Mesenchymal stem cell (in vitro differentiated cells and primary cell): Measurements from ENCODE around the gene RIMS4.

Experiments
- DNase-seq: peaks from one replicate; pipeline ENCODE4 v3.0.0-alpha.2; 2013
- H2AFZ ChIP-seq: one replicate; pipeline ENCODE4 v1.6.1; 2013; ENCODE audit warnings: low read depth, mild to moderate bottlenecking, control low read depth, inconsistent platforms, low read length, moderate library complexity
- H2AK5ac ChIP-seq: 2 replicates; pipeline ENCODE4 v1.6.1; 2013; ENCODE audit warnings: low read length, moderate library complexity, mild to moderate bottlenecking, inconsistent platforms; ENCODE audit not compliant: severe bottlenecking
- H2BK120ac ChIP-seq: one replicate; pipeline ENCODE4 v1.6.1; 2013; ENCODE audit warnings: low read depth, mild to moderate bottlenecking, inconsistent platforms, low read length, moderate library complexity
- H2BK12ac ChIP-seq, 2 experiments: one replicate each; pipeline ENCODE4 v1.6.1; 2013; ENCODE audit warnings: inconsistent platforms in 2 of 2, low read length in 2 of 2, mild to moderate bottlenecking in 2 of 2, moderate library complexity in 2 of 2, control low read depth in 1 of 2
- H2BK15ac ChIP-seq: one replicate; pipeline ENCODE4 v1.6.1; 2013; ENCODE audit warnings: mild to moderate bottlenecking, low read depth, inconsistent platforms; ENCODE audit not compliant: poor library complexity, severe bottlenecking
- H2BK5ac ChIP-seq: 2 replicates; pipeline ENCODE4 v1.6.1; 2013; ENCODE audit warnings: low read depth, mild to moderate bottlenecking, low read length, control low read depth, inconsistent platforms; ENCODE audit not compliant: poor library complexity, severe bottlenecking
- H3K14ac ChIP-seq, 2 experiments: one replicate each; pipeline ENCODE4 v1.6.1; 2013; ENCODE audit warnings: inconsistent platforms in 2 of 2, low read length in 2 of 2, control low read depth in 1 of 2, mild to moderate bottlenecking in 1 of 2, moderate library complexity in 1 of 2
- H3K18ac ChIP-seq, 2 experiments: one replicate each; pipeline ENCODE4 v1.6.1; 2013; ENCODE audit warnings: inconsistent platforms in 2 of 2, low read length in 2 of 2, control low read depth in 1 of 2, low read depth in 1 of 2, mild to moderate bottlenecking in 1 of 2
- H3K23ac ChIP-seq, 2 experiments: one replicate each; pipeline ENCODE4 v1.6.1; 2013; ENCODE audit warnings: inconsistent platforms in 2 of 2, low read length in 2 of 2, mild to moderate bottlenecking in 2 of 2, moderate library complexity in 2 of 2, control low read depth in 1 of 2
- H3K27ac ChIP-seq: 2 replicates; pipeline ENCODE4 v1.5.1; 2013; ENCODE audit warnings: mild to moderate bottlenecking, moderate library complexity, low read length, control low read depth, inconsistent platforms; ENCODE audit not compliant: poor library complexity, severe bottlenecking
- H3K27me3 ChIP-seq, 2 experiments: 2 replicates each; pipeline versions ENCODE4 v1.6.1 to v1.7.0; 2013; ENCODE audit warnings: low read length in 2 of 2, mild to moderate bottlenecking in 2 of 2, moderate library complexity in 2 of 2, control low read depth in 1 of 2, inconsistent platforms in 1 of 2; ENCODE audit not compliant: control insufficient read depth in 1 of 2, insufficient read depth in 1 of 2
- H3K36me3 ChIP-seq, 2 experiments: 2 replicates each; pipeline versions ENCODE4 v1.6.1 to v1.7.0; 2013; ENCODE audit warnings: low read length in 2 of 2, control low read depth in 1 of 2, inconsistent platforms in 1 of 2, low read depth in 1 of 2, mild to moderate bottlenecking in 1 of 2; ENCODE audit not compliant: insufficient read depth in 2 of 2, control insufficient read depth in 1 of 2
- H3K4ac ChIP-seq, 2 experiments: one replicate each; pipeline ENCODE4 v1.6.1; 2013; ENCODE audit warnings: inconsistent platforms in 2 of 2, low read length in 2 of 2, mild to moderate bottlenecking in 2 of 2, moderate library complexity in 2 of 2, control low read depth in 1 of 2, low read depth in 1 of 2
- H3K4me1 ChIP-seq: 2 replicates; pipeline ENCODE4 v1.6.1; 2013; ENCODE audit warnings: low read depth, low read length, control low read depth; ENCODE audit not compliant: control insufficient read depth, insufficient read depth
- H3K4me2 ChIP-seq: 2 replicates; pipeline ENCODE4 v1.6.1; 2013; ENCODE audit warnings: low read length, mild to moderate bottlenecking, inconsistent platforms; ENCODE audit not compliant: poor library complexity, severe bottlenecking
- H3K4me3 ChIP-seq, 2 experiments: 2 replicates each; pipeline versions ENCODE4 v1.5.1 to v1.7.0; 2013; ENCODE audit warnings: low read length in 2 of 2, mild to moderate bottlenecking in 2 of 2, control low read depth in 1 of 2, low read depth in 1 of 2; ENCODE audit not compliant: insufficient read depth in 1 of 2
- H3K79me1 ChIP-seq: replicated peaks from 2 replicates; pipeline ENCODE4 v1.6.1; 2013; ENCODE audit warnings: mild to moderate bottlenecking, control low read depth, low read length, inconsistent platforms; ENCODE audit not compliant: poor library complexity, severe bottlenecking
- H3K9ac ChIP-seq: 2 replicates; pipeline ENCODE4 v1.7.0; 2013; ENCODE audit warnings: mild to moderate bottlenecking, low read length, moderate library complexity
- H3K9me3 ChIP-seq: 2 replicates; pipeline ENCODE4 v1.7.0; 2013; ENCODE audit warnings: mild to moderate bottlenecking, low read length; ENCODE audit not compliant: control insufficient read depth
- H4K8ac ChIP-seq: one replicate; pipeline ENCODE4 v1.6.1; 2013; ENCODE audit warnings: inconsistent platforms, mild to moderate bottlenecking, low read length, moderate library complexity
- H4K91ac ChIP-seq: one replicate; pipeline ENCODE4 v1.6.1; 2013; ENCODE audit warnings: mild to moderate bottlenecking, low read length, inconsistent platforms
- WGBS: methylation state at CpG from one replicate; pipeline ENCODE4 v1.1.7; 2013; ENCODE audit warnings: mixed read lengths; 5-methylcytosine and 5-hydroxymethylcytosine counted together

RIMS4 gene

DNA sequence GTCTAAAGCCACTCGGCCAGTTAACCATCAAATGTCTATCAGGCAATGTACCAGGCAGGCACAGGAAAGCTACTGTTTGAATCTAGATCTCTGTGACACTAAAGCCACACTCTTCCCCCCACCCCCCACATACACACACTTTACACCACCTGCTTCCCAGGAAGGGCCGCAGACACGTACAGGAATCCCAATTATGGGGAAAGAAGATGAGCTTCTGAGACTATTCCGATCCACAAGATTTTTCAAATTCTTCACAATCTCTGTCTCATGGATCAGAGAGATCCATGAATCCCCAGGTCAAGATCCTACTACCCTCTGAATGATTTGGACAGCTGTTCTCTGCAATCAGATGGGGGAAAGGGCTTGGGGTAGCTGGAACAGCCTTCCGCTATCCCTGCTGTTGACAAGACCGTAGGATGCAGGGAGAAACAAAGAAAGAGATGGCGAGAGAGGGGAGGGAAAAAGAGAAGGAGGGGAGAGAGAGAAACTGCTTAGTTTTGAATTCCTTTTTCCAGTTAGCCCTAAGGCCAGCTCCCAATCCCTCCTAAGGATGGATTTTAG, 25.4 kb upstream of the RIMS4 start:
- Histone ChIP-seq H2BK12ac (no peak overlapping the region), H3K36me3 (no peaks in the 10 kb centered on the region), H3K9me3 (peaks cover 1% of the 10 kb centered on the region), H3K4me2 (no peak overlapping the region), H3K18ac (no peak overlapping the region), H2AK5ac (no peak overlapping the region), H3K79me1 (no peaks in the 10 kb centered on the region), H3K4me3 (no peak overlapping the region), H3K27me3 (peaks cover 45 to 70% of the 10 kb centered on the region in 2 experiments), H2BK120ac (no peak overlapping the region), H2AFZ (no peak overlapping the region), H3K14ac (no peak overlapping the region), H2BK5ac (no peak overlapping the region), H3K9ac (no peak overlapping the region), H2BK15ac (no peak overlapping the region), H3K23ac (no peak overlapping the region), H3K27ac (no peak overlapping the region), H3K4me1 (no peaks in the 10 kb centered on the region), H4K8ac (no peak overlapping the region), H4K91ac (no peak overlapping the region), H3K4ac (no peak overlapping the region)
- 82% methylated on average over 7 of the region's 7 CpGs for WGBS
- no peak for DNase-seq

GRCh38 chr20:44835116-44835515, 24.8 kb upstream of the RIMS4 start:
- Histone ChIP-seq H3K23ac (no peak overlapping the region), H3K4me2 (no peak overlapping the region), H3K27me3 (peaks cover 42 to 65% of the 10 kb centered on the region in 2 experiments), H3K4ac (no peak overlapping the region), H3K9ac (no peak overlapping the region), H2AFZ (no peak overlapping the region), H2BK120ac (no peak overlapping the region), H3K27ac (no peak overlapping the region), H4K8ac (no peak overlapping the region), H3K4me1 (no peaks in the 10 kb centered on the region), H3K18ac (no peak overlapping the region), H2BK15ac (no peak overlapping the region), H2AK5ac (no peak overlapping the region), H2BK5ac (no peak overlapping the region), H3K79me1 (no peaks in the 10 kb centered on the region), H4K91ac (no peak overlapping the region), H2BK12ac (no peak overlapping the region), H3K4me3 (no peak overlapping the region), H3K36me3 (no peaks in the 10 kb centered on the region), H3K14ac (no peak overlapping the region), H3K9me3 (peaks cover 6% of the 10 kb centered on the region)
- WGBS = 60% methylated on average over 1 of the region's 1 CpG
- no peak for DNase-seq

- Histone ChIP-seq H2AFZ (no peak overlapping the region), H3K18ac (no peak overlapping the region), H3K9me3 (peaks cover 6% of the 10 kb centered on the region), H3K79me1 (no peaks in the 10 kb centered on the region), H2BK120ac (no peak overlapping the region), H2AK5ac (no peak overlapping the region), H4K8ac (no peak overlapping the region), H3K23ac (no peak overlapping the region), H3K14ac (no peak overlapping the region), H3K27me3 (peaks cover 45 to 67% of the 10 kb centered on the region in 2 experiments), H3K27ac (no peak overlapping the region), H2BK5ac (no peak overlapping the region), H3K4me2 (no peak overlapping the region), H3K4ac (no peak overlapping the region), H3K4me3 (no peak overlapping the region), H3K4me1 (no peaks in the 10 kb centered on the region), H2BK12ac (no peak overlapping the region), H3K9ac (no peak overlapping the region), H3K36me3 (no peaks in the 10 kb centered on the region), H4K91ac (no peak overlapping the region), H2BK15ac (no peak overlapping the region)
- DNase-seq = no peak
- 54% methylated on average over 1 of the region's 2 CpGs for whole genome bisulfite sequencing
Observed at GRCh38 chr20:44834693-44835092, 24.3 kb upstream of the RIMS4 start.

GRCh38 chr20:44833437-44833836, 23.1 kb upstream of the RIMS4 start:
- H3K4ac ChIP-seq = no peak overlapping the region
- no peak overlapping the region for H2BK12ac ChIP-seq
- no peak overlapping the region for H3K9ac ChIP-seq
- no peak overlapping the region for H3K4me3 ChIP-seq
- H2AK5ac ChIP-seq = no peak overlapping the region
- H3K23ac ChIP-seq = no peak overlapping the region
- H3K9me3 ChIP-seq = peaks cover 6% of the 10 kb centered on the region
- H2BK15ac ChIP-seq = no peak overlapping the region
- no peaks in the 10 kb centered on the region for H3K4me1 ChIP-seq
- peak; percentile 10 for DNase-seq
- no peak overlapping the region for H2BK5ac ChIP-seq
- no peak overlapping the region for H3K4me2 ChIP-seq
- H3K27me3 ChIP-seq = peaks cover 42 to 74% of the 10 kb centered on the region in 2 experiments
- 50% methylated on average over 1 of the region's 1 CpG for WGBS
- H4K91ac ChIP-seq = no peak overlapping the region
- no peak overlapping the region for H2BK120ac ChIP-seq
- H4K8ac ChIP-seq = no peak overlapping the region
- H3K14ac ChIP-seq = no peak overlapping the region
- H3K36me3 ChIP-seq = no peaks in the 10 kb centered on the region
- H3K79me1 ChIP-seq = no peaks in the 10 kb centered on the region
- no peak overlapping the region for H3K18ac ChIP-seq
- H3K27ac ChIP-seq = no peak overlapping the region
- no peak overlapping the region for H2AFZ ChIP-seq
